Measurements from ENCODE around the gene ACTMAP.
"Not testable (repeated sequence)": the region's sequence is repeated elsewhere in the genome, so short reads cannot be mapped to it uniquely, and the experiment has no call there.

Gene ACTMAP, protein sequence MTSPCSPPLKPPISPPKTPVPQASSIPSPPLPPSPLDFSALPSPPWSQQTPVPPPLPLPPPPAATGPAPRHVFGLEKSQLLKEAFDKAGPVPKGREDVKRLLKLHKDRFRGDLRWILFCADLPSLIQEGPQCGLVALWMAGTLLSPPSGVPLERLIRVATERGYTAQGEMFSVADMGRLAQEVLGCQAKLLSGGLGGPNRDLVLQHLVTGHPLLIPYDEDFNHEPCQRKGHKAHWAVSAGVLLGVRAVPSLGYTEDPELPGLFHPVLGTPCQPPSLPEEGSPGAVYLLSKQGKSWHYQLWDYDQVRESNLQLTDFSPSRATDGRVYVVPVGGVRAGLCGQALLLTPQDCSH

DNA sequence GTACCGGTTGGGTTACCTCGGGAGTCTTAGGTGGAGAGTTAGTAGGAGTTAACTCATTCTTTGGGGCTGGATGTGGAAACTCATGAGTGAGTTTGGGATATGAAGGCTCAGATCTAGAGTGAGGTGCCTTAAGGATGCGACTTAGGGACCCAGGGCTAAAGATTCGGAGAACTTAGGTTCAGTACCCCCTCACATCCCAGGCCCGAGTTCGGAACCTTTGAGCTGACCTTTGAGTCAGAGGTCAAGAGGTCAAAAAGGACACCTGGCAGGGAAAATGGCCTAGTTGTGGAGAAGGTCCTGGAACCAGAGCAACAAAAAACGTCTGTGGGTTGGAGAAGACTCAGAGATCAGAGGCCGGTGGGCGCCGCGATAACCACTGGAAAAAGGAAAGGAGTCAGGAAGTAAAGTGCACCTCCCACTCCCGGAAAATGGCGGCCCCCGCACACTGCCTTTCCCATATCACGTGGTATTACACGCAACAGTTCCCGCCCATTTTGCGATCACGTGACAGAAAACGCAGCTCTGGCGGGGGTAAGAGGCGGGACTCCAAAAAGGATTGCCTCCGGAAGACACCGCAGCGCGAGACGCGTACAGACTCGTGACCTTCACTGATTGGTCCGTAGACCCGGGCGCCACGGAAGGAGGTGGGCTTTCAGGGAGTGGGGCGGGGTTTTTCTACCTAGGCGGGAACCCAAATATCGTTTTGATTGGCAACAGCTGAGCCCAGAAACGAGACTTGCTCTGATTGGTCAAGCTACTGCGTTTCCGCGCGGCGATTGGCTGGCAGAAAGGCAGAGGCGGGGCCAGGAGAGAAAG lies at the start of gene ACTMAP:
ACTMAP (minus strand) TSS at position 420 of the 816 bp plus-strand sequence. CDS start 674 bp downstream, outside the sequence.
- peak; percentile 100 for DNase-seq (ENCODE audit: low spot score)

DNA sequence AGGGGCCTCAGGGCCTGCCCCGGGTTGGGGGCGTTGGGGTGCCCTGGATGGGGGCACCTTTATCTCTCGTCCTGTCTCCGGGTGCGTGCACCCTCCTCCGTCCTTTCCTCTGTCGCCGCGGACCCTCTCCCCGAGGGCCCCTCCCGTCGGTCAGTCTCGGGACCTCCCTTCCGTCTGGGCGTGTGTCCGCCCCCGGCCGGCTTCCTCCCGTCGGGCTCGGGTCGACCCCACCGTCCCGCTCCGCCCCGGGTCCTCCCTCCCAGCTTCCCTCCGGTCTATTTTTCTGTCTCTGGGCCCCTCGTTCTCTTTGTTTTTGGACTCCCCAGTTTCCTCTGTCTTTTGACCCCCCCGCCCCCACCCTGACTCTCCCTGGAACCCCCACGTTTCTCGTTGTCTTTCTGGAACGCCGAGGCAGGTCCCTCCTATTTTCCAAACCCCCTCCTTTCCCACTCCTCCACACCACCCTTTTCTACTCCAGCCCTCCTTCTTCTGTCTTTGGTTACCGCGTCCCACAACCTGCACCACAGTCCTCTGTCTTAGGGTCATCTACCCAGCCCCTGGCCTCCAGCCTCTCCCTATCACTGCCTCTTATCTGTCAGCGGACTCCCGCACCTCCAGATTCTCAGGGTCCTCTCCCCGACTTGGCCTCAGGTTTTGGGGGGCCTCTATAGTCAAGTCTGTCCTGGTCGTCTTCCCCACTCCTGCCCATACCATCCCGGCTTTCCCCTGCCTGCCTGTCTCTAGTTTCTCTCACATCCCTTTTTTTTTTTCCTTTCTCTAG lies 49.5 kb upstream of the ACTMAP start:
- DNase-seq (ENCODE audit: low spot score) = no peak

DNA sequence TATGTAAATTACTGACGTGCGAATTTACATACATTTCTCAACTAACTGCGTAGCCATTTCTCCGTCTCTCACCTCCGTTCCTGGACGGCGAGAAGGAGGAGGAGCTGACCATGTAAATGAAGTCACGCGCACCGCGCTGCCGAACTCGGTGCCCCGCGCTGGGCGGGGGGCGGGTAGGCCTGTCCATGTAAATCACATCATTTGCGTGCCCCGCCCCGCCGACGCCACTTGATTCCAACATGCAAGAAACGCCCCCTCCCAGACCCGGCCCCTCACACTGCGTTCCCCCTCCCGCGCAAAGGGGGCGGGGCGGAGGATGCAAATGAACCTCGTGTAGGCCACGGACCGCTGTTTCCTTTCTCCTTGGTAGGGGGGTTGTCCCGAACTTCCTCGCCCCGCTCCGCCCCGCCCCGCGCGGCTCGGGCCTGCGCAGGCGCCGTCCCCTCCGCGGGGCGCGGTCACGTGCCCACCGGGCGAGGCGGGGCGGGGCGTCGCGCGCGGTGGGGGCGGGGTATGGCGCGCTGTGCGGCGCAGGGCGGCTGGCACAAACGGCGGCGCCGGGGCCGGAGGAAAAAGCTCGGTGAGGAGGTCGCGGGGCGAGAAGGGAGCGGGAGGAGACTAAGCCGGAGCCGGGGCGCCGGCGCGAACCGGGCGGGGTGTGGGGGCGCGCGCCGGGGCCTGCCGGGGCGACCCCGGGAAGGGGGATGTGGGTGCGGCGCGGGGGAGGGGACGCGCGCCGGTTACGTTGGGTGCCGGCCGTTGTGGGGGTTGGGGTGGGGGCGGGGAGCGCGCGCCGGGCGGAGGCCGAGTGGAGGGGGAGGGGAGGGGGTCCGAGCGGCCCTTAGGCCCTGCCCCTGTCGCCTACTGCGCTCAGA lies 48.6 kb upstream of the ACTMAP start, which contains the start of gene EGLN2:
EGLN2 (plus strand) TSS at position 509 of the 875 bp plus-strand sequence. CDS start 1,382 bp downstream, outside the sequence.
- DNase-seq (ENCODE audit: low spot score) = peak; percentile 100

DNA sequence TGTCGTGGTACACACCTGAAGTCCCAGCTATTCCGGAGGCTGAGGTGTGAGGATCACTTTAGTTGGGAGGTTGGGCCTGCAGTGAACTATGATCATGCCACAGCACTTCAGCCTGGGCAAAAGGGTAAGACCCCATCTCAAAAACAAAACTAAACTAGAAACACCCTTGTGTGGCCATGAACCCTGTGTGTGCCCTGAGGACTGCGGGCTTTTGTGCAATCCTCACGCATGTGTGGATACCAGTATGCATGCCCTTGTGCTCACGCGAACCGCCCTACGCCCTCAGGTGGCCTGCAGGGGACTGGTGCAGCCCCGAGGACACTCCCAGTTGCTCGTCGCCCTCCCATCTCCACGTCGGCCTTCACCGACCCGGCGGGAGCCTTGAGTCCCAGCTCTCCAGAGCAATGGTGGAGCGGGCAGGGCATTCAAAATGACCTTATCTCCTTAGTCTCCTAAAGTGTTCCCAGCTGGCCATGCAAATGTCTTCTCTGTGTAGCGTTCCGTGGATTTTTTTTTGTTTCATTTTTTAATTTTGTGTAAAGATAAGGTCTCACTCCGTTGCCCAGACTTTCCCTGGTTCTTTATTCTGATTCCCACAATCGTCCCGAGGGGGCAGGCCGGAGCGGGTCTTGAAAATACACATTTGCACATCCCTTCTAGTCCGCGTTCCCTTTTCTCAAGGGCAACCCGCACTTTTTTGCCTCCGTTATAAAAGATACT lies 47.8 kb upstream of the ACTMAP start:
- peak; percentile 69 for DNase-seq (ENCODE audit: low spot score)

DNA sequence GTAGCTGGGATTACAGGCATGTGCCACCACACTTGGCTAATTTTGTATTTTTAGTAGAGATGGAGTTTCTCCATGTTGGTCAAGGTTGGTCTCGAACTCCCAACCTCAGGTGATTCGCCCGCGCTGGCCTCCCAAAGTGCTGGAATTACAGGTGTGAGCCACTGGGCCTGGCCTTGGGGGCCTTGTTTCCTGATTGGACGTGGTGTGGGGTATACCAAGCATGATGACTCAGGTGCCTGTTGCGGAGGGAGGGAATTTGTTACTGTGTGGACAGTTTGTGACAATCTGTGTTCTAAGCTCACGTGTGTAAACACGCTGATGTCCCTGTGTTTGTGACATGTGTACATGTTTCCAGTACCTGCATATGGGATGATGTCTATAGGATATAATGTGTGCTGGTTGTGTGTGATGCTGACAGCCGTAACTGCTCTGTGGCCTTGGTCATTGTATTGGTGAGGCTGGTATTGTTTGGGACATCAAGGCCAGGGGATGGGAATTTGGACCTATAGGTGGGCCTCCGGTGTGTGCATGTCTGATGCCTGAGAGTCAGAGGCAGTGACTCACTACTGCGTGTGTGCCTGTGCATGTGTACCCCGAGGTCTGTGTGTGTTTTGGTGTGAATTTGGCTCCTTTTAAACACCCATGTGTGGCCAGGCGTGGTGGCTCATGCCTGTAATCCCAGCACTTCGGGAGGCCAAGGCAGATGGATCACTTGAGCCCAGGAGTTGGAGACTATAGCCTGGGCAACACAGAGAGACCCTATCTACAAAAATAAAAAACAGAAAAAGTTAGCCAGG lies 47.1 kb upstream of the ACTMAP start:
- DNase-seq (ENCODE audit: low spot score) = no peak

DNA sequence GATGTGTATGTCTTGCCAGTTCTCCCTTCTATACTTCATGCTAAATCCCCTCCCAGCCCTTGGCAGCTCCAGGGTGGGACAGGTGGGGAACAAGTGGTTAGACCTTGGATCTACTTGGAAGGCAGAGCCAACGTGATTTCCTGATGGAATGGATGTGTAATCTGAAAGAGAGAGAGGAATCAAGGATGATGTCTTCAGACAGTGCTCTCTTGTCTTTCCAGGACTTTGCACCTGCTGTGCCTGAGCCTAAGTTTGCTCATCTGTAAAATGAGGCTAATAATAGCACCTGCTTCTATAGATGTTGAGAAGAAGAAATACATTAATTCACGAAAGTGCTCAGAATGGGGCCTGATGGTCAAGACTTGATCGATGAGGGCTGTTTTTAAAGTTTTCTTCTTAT lies 41.7 kb upstream of the ACTMAP start:
- no peak for DNase-seq (ENCODE audit: low spot score)

DNA sequence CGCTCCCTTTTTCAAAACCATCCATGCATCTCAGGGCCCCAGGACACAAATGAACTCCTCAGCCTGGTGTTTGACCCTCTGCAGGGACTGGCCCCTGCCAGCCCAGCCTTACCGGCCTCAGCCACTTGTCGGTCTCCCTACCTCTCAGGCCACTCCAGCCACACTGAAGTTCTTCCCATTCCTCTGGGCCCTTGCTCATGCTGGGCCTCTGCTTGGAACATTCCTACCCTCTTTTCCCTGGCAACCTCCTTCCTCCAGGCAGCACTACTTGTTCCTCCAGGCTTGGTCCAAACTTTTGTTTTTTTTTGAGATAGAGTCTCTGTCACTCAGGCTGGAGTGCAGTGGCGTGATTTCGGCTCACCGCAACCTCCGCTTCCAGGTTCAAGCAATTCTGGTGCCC lies 41.1 kb upstream of the ACTMAP start:
- no peak for DNase-seq (ENCODE audit: low spot score)

DNA sequence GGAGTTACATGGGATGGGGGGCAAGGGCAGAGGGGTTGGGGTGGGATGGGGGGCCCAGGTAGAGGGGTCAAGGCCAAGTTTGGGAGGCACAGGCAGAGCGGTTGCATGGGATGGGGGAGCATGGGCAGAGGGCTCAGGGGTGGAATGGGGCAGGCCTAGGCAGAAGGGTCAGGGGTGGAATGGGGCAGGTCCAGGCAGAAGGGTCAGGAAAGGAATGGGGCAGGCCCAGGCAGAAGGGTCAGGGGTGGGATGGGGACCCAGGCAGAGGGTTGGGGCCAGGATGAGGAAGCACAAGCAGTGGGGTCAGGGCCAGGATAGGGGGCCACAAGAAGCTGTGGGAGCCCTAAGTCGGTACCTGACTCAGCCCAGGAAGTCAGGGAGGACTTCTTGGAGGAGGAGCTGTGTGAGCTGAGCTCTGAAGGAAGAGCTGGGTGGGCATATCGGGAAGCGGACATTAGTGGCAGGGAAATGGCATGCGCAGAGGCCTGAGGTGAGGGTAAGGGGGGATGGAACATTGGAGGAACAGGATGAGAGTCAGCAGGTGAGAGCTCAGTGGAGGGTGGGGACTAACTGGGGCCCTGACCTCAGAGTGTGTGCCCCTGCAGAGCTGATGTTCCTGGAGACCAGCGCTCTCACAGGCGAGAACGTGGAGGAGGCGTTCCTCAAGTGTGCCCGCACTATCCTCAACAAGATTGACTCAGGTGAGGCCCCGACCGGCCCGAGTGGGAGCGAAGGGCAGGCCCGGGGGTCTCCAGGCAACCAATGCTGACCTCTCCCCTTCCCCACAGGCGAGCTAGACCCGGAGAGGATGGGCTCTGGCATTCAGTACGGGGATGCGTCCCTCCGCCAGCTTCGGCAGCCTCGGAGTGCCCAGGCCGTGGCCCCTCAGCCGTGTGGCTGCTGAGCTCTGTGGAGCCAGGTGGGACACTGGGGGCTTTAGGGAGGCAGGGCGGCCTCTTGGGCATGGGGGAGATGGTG lies 36.1 kb upstream of the ACTMAP start:
- no peak for DNase-seq (ENCODE audit: low spot score)

DNA sequence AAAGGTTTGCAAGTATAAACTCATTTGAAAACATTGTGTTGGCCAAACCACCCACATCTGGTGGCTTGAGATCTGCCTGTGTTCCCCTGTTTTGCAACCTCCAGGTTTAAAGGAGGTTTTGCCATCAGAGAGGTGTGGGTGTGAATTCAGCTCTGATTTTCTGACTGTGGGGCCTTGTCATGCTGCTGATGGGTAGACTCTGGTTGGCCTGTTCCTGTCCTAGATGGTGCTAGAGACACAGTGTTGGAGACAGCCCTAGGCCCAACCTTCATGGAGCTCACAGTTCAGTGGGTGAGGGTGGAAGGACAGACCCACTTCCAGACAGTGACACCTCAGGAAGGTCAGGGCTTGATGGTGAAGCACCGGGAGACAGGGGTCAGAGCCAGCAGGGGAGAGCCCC lies 35.2 kb upstream of the ACTMAP start:
- DNase-seq (ENCODE audit: low spot score) = no peak

DNA sequence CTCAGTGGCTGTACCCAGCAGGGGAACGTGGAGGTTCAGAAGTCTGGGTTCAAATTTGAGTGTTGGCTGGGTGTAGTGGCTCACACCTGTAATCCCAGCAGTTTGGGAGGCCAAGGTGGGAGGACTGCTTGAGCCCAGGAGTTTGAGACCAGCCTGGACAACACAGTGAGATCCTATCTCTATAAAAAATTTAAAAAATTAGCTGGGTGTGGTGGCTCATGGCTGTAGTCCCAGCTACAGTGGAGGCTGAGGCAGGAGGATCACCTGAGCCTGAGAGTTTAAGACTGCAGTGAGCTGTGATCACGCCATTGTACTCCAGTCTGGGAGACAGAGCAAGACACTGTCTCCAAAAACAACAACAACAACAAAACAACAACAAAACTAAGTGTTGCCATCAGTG lies 33.9 kb upstream of the ACTMAP start:
- not testable (repeated sequence) for DNase-seq (ENCODE audit: low spot score)

DNA sequence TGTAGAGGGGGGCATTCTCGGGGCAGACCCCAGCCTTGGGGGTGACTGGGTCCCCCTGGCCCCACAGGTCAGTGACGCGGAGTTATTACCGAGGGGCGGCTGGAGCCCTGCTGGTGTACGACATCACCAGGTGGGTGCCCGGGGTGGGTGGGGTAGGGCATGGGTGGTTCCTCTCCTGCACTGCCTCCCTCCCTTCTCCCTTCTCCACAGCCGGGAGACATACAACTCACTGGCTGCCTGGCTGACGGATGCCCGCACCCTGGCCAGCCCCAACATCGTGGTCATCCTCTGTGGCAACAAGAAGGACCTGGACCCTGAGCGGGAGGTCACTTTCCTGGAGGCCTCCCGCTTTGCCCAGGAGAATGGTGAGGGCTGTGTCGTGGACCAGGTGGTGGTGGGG lies 33.4 kb upstream of the ACTMAP start:
- no peak for DNase-seq (ENCODE audit: low spot score)

DNA sequence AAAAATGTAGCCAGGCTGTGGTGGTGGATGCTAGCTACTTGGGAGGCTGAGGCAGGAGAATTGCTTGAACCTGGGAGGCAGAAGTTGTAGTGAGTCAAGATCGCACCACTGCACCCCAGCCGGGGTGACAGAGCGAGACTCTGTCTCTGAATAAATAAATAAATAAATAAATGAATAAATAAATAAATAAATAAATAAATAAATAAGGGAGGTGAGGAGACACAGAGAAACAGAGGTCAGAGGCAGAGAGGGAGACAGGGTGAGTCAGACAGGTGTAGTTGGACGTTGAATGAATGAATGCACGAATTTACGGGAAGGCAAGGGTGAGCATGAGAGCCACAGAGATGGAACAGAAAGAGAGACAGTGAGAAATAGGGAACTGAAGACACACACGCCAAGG lies 30.9 kb upstream of the ACTMAP start:
- DNase-seq (ENCODE audit: low spot score) = no peak

DNA sequence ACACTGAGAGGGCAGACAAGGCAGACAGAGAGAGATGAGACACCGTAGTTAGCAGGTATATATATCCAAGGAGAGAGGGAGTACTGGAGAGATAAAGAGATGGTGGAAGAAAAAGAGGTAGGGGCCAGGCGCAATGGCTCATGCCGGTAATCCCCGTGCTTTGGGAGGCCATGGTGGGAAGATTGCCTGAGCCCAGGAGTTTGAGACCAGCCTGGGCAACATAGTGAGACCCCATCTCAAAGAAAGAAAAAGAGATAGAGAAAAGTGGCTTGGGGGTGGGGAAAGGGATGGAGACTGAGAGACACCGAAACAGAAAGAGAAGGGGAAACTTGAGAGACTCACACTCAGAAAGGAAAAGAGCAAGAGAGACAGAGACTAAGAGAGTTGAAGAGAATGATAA lies 30.3 kb upstream of the ACTMAP start:
- no peak for DNase-seq (ENCODE audit: low spot score)

DNA sequence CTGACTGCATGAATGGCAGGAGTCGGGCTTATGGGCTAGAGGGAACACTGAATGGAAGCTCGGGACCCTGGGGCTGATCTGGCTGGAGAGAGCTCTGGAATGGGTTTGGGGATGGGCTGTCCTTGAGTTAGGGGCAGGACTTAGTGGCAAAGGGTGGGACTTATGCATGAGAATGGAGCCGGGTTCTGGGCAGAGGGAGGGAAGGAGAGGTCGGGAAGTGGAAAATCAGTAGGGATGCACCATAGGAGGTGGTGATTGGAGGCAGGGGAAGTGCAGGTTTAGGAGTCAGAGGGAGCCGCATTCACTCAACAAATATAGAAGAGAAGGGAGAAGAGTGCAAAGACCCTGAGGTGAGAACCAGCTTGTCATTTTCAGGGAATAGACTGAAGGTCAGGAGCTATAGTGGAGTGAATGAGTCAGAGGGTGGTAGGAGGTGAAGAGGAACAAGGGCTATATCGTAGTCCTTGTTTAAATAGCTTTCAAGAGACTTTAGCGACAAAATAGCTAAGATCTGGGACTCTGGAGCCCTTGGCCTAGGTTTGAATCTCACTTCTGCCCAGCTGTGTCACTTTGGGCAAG lies 28.5 kb upstream of the ACTMAP start:
- no peak for DNase-seq (ENCODE audit: low spot score)

DNA sequence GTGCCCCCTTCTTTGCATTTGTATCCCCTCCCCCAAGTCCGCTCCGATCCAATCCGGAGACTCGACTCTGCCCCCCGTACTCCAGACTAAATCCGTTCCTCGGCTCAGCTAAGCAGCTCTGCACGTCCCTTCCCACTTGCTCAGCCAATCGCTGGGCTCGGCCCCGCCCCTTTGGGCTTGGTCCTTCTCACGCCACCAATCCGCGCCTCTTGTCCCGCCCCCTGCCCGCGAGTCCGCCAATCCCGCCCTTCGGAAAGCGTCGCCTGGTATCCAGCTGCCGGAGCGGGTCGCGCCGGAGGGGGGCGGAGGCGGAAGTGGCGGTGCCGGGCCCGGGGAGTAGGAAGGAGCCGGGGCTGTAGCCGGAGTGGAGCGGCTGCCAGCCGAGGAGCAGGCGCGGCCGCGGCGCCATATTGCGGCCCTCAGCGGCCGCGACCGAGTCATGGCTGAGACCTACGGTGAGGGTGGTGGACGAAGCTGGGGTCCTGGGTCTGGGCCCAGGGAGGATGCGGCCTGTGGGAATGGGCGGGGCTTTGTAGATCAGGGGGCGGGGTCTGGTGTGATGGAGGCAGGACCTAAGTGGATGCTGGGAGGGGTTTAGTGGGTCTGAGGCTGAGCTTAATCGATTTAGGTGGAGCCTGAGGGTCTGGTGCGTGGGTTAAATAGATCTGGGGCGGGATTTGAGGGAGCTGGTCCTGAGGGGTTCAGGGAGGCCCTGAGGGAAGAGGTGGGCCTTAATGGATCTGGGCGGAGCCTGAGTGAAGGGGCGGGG lies 27.8 kb upstream of the ACTMAP start, which contains the start of gene RAB4B:
RAB4B (plus strand) TSS at position 311 of the 769 bp plus-strand sequence; CDS start at position 440, 129 bp downstream.
- peak; percentile 100 for DNase-seq (ENCODE audit: low spot score)

DNA sequence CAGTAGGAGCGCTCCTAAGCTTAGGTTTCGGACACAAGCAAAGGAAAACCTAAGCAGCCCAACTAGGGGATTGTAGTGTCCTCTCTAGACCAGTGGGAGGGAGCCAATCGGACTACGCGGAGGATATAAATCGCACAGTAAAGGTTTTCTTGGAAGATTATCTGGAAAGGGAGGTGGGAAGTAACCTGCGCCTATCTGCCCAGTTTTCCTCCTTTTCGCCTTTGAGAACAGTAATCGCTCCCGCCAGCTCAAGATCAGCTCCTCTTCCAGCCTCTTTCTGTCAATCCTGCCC lies 27.3 kb upstream of the ACTMAP start:
- no peak for DNase-seq (ENCODE audit: low spot score)

DNA sequence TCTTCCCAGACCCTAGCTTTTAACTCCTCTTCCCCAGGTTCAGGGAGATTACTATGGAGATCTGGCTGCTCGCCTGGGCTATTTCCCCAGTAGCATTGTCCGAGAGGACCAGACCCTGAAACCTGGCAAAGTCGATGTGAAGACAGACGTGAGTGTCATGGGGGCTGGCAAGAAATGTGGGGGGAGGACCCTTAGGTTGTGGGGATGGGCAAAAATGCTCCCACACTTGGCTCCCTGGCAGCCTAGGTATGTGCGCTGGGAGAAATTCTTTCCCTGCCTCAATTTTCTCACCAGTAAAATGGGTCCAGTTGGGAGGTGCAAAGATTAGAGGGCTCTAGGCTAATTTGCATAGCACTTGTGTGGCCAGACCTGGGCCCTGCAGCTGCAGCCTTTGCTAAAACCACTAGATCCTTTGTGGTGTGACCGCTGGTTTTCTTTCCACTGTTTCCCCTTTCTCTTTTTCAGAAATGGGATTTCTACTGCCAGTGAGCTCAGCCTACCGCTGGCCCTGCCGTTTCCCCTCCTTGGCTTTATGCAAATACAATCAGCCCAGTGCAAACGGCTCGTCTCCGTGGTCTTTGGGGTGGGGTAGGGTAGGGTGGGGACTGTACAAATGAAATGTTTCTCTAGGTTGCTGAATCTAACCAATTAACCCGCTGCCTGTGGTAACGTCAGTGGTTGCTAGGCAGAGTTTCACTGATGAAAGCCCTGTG lies 26.8 kb upstream of the ACTMAP start:
- DNase-seq (ENCODE audit: low spot score) = peak; percentile 94

Data from CD4-positive, alpha-beta T cell treated with Interleukin-15 for 4 hours (primary cell).